GM18511 (cell line): ENCODE measurements around the gene GLUD1.
"Not testable (repeated sequence)": the region's sequence is repeated elsewhere in the genome, so short reads cannot be mapped to it uniquely, and the experiment has no call there.

Experiments
- ATAC-seq: cut with Tn5 transposase; IDR thresholded peaks from one replicate; pipeline ENCODE4 v1.9.1; 2021; ENCODE audit warnings: mild to moderate bottlenecking, moderate library complexity; ENCODE audit not compliant: unreplicated experiment

The GLUD1 gene

GRCh38 chr10:87094373-87095235 is at the start of gene GLUD1, which contains the start of gene SHLD2:
Gene GLUD1 (minus strand): TSS chr10:87094843. CDS start chr10:87094769, 74 bp downstream.
Gene SHLD2 (plus strand): TSS chr10:87095206. CDS start chr10:87151355, 56,149 bp downstream.
- peak; percentile 66 for ATAC-seq

GRCh38 chr10:87143109-87143418 is 48.4 kb upstream of the GLUD1 start:
- not testable (repeated sequence) for ATAC-seq

GRCh38 chr10:87142230-87143108 is 47.8 kb upstream of the GLUD1 start:
- not testable (repeated sequence) for ATAC-seq

- ATAC-seq = not testable (repeated sequence)
Measured at GRCh38 chr10:87137478-87137877, 42.8 kb upstream of the GLUD1 start.

- ATAC-seq = not testable (repeated sequence)
Measured at GRCh38 chr10:87134440-87134839, 39.8 kb upstream of the GLUD1 start.

- not testable (repeated sequence) for ATAC-seq
Measured at GRCh38 chr10:87133936-87134335, 39.3 kb upstream of the GLUD1 start.

- ATAC-seq = not testable (repeated sequence)
Measured at GRCh38 chr10:87132176-87132575, 37.5 kb upstream of the GLUD1 start.

GRCh38 chr10:87127607-87128156 is 33.0 kb upstream of the GLUD1 start:
- not testable (repeated sequence) for ATAC-seq

- ATAC-seq = not testable (repeated sequence)
Measured at GRCh38 chr10:87127048-87127447, 32.4 kb upstream of the GLUD1 start.

GRCh38 chr10:87123351-87123750 is 28.7 kb upstream of the GLUD1 start:
- not testable (repeated sequence) for ATAC-seq

GRCh38 chr10:87119029-87119428 is 24.4 kb upstream of the GLUD1 start:
- not testable (repeated sequence) for ATAC-seq

- not testable (repeated sequence) for ATAC-seq
Measured at GRCh38 chr10:87118122-87118521, 23.5 kb upstream of the GLUD1 start.

GRCh38 chr10:87105446-87106124 is 10.9 kb upstream of the GLUD1 start:
- ATAC-seq = no peak

- ATAC-seq = not testable (repeated sequence)
Measured at GRCh38 chr10:87104727-87105126, 10.1 kb upstream of the GLUD1 start.

- ATAC-seq = no peak
Measured at GRCh38 chr10:87101996-87102395, 7.4 kb upstream of the GLUD1 start.

GRCh38 chr10:87095236-87095945 is 748 bp upstream of the GLUD1 start:
- peak; percentile 65 for ATAC-seq

GRCh38 chr10:87093632-87094372 is 841 bp downstream of the GLUD1 start:
- peak; percentile 30 for ATAC-seq

GRCh38 chr10:87092861-87093631 is 1.6 kb downstream of the GLUD1 start:
- no peak for ATAC-seq
